ENCODE data around the gene S100B. TPM values are rescaled to one million over a fixed set of nuclear protein-coding genes. Genes with fewer than 3 reads are reported as not detected.

The S100B gene
- total and polyA plus RNA-seq, 2 of the 8 experiments (the other 6 are each of a cell fraction or from before 2014, with no cell fraction given) = 0.36 to 0.69 TPM

- H3K27me3 ChIP-seq (replicated peaks in 1 of 4; ENCODE audit: control insufficient read depth in 3 of 4, extremely low read depth in 1 of 4, insufficient read depth in 3 of 4, low read length in 3 of 4) = no peaks in the 10 kb centered on the region
- CTCF ChIA-PET (ENCODE audit: partially characterized antibody) = no interaction called here
- 0 out of 2 replicates have a peak overlapping the region, but pooled peaks have one; percentile 18 for H2BK12ac ChIP-seq (ENCODE audit: low read depth, low read length)
- H3K36me3 ChIP-seq (ENCODE audit: control insufficient read depth in 2 of 4, insufficient read depth in 4 of 4, low read length in 3 of 4) = no peaks in the 10 kb centered on the region
- no peak overlapping the region for H3K4ac ChIP-seq (replicated peaks; ENCODE audit: insufficient read length, low read depth, low read length)
- WGBS, 2 experiments (ENCODE audit: extremely low coverage in 1 of 2, insufficient coverage in 1 of 2, insufficient read length in 1 of 2, insufficient replicate concordance in 2 of 2, low coverage in 1 of 2, low lambda C conversion rate in 2 of 2, missing lambda C conversion rate in 1 of 2) = 90% methylated on average over 7 of the region's 7 CpGs; no CpG with 5 or more reads in 1 of the 2 experiments
- peak overlapping the region; percentile 44 for H4K91ac ChIP-seq (replicated peaks; ENCODE audit: insufficient read length, low read length)
- H3K79me1 ChIP-seq (ENCODE audit: low read depth, low read length) = no peaks in the 10 kb centered on the region
- DNase-seq (ENCODE audit: low read depth in 1 of 2, low spot score in 2 of 2) (no peak), FAIRE-seq (no peak)
- H3K4me1 ChIP-seq (replicated peaks in 1 of 4; ENCODE audit: control insufficient read depth in 3 of 4, insufficient read depth in 4 of 4, low read length in 3 of 4) = peaks cover 3 to 11% (median 4%) of the 10 kb centered on the region in 4 experiments; a peak in 4 of 7 replicates
- no peak overlapping the region for H4K5ac ChIP-seq (ENCODE audit: insufficient read length, low read depth, low read length)
- H3K27ac ChIP-seq (ENCODE audit: low read depth, low read length) = no peak overlapping the region
- no peak overlapping the region for H2AK5ac ChIP-seq (ENCODE audit: low read depth, low read length)
- H3K23ac ChIP-seq (ENCODE audit: insufficient read length) = no peak overlapping the region
- 0 out of 2 replicates have a peak overlapping the region, but pooled peaks have one; percentile 36 for H2BK15ac ChIP-seq (ENCODE audit: low read length)
- H4K8ac ChIP-seq (ENCODE audit: extremely low read depth, insufficient read depth, low read length) = no peak overlapping the region
- H2BK5ac ChIP-seq (ENCODE audit: low read depth, low read length) = no peak overlapping the region
- no peak overlapping the region for H3K9ac ChIP-seq (replicated peaks in 1 of 4; ENCODE audit: extremely low read depth in 1 of 4, low read depth in 3 of 4, low read length in 3 of 4)
- TF ChIP-seq NANOG (IDR thresholded peaks at IDR 0.05; ENCODE audit: insufficient read depth, low read depth, low read length, poor library complexity, severe bottlenecking) (no peak), CHD1 (IDR thresholded peaks at IDR 0.05; ENCODE audit: low read depth, low read length) (no peak), NRF1 (IDR thresholded peaks at IDR 0.05; ENCODE audit: low read depth, low read length) (no peak), SRF (IDR thresholded peaks at IDR 0.05; ENCODE audit: low read depth, low read length) (no peak), TCF12 (IDR thresholded peaks at IDR 0.05; ENCODE audit: low read depth, low read length) (no peak)
- H3K14ac ChIP-seq (ENCODE audit: insufficient read length) = no peak overlapping the region
- H3K4me3 ChIP-seq (ENCODE audit: extremely low read depth in 1 of 4, insufficient read depth in 2 of 4, low read depth in 3 of 4, low read length in 4 of 4) = no peak overlapping the region
- no peak overlapping the region for H2BK20ac ChIP-seq (ENCODE audit: low read length)
- H3K23me2 ChIP-seq (ENCODE audit: low read depth, low read length) = no peaks in the 10 kb centered on the region
- H2AFZ ChIP-seq (ENCODE audit: low read length) = no peak overlapping the region
- H3K56ac ChIP-seq (replicated peaks; ENCODE audit: insufficient read length, low read depth, low read length) = no peak overlapping the region
- H3K79me2 ChIP-seq (ENCODE audit: control insufficient read depth in 1 of 2, insufficient read depth in 2 of 2, low read length in 2 of 2) = no peaks in the 10 kb centered on the region
- H4K20me1 ChIP-seq (replicated peaks in 1 of 2; ENCODE audit: control insufficient read depth in 1 of 2, insufficient read depth in 2 of 2, low read length in 2 of 2) = no peaks in the 10 kb centered on the region
- POLR2A ChIA-PET (ENCODE audit: partially characterized antibody) = no interaction called here
- no peak overlapping the region for H3K4me2 ChIP-seq (ENCODE audit: insufficient read depth in 1 of 2, low read depth in 2 of 2, low read length in 2 of 2)
- no peak overlapping the region for H3K18ac ChIP-seq (ENCODE audit: extremely low read depth, low read length)
- H2BK120ac ChIP-seq (replicated peaks; ENCODE audit: low read depth, low read length) = no peak overlapping the region
- peaks cover 6 to 8% of the 10 kb centered on the region in 2 experiments; a peak in 2 of 4 replicates for H3K9me3 ChIP-seq (ENCODE audit: insufficient read depth in 2 of 2, low read depth in 1 of 2, low read length in 1 of 2)
Observed at GRCh38 chr21:46606427-46606813, 1.5 kb upstream of the S100B start.

All from H1 (cell line).